Stimulated activated effector memory CD8-positive, alpha-beta T cell treated with anti-CD3 and anti-CD28 coated beads, Interleukin-12 subunit alpha, Interleukin-12 subunit beta, amount 100 ng/mL, for 72 hours (primary cell): ENCODE data around the gene B3GNT9.
A peak's percentile ranks its signal among the peaks of the same experiment; 100 is the strongest.
"Not testable (repeated sequence)": the region's sequence is repeated elsewhere in the genome, so short reads cannot be mapped to it uniquely, and the experiment has no call there.

ENCODE experiments used
- ATAC-seq: fragments of 150-1000 bp; cut with Tn5 transposase; 2 replicates; pipeline ENCODE4 v1.10.0; 2021
- DNase-seq, 2 donors: peaks; one replicate each; pipeline ENCODE4 v3.0.0; 2021 to 2022; ENCODE audit warnings: low spot score in 2 of 2
- H3K27ac Mint-ChIP-seq: one replicate; pipeline ENCODE4 v1.8.0; 2022; ENCODE audit warnings: mild to moderate bottlenecking, mixed read lengths
- H3K36me3 Mint-ChIP-seq: one replicate; pipeline ENCODE4 v1.8.0; 2022; ENCODE audit warnings: mild to moderate bottlenecking, mixed read lengths
- H3K4me1 Mint-ChIP-seq: one replicate; pipeline ENCODE4 v1.8.0; 2022; ENCODE audit warnings: mixed read lengths
- H3K4me3 Mint-ChIP-seq: one replicate; pipeline ENCODE4 v1.8.0; 2022; ENCODE audit warnings: mild to moderate bottlenecking, mixed read lengths
- H3K9me3 Mint-ChIP-seq: one replicate; pipeline ENCODE4 v1.8.0; 2022; ENCODE audit warnings: mixed read lengths

Gene B3GNT9

GRCh38 chr16:67129422-67129821, 21.4 kb downstream of the B3GNT9 start:
- Mint-ChIP-seq H3K36me3 (peaks cover 82% of the 10 kb centered on the region), H3K4me1 (peaks cover 5% of the 10 kb centered on the region), H3K9me3 (no peaks in the 10 kb centered on the region), H3K4me3 (no peak overlapping the region), H3K27ac (no peak overlapping the region)
- DNase-seq (no peak), ATAC-seq (no peak)

- H3K9me3 Mint-ChIP-seq, result no peaks in the 10 kb centered on the region
- H3K4me3 Mint-ChIP-seq, result no peak overlapping the region
- H3K27ac Mint-ChIP-seq, result no peak overlapping the region
- peaks cover 81% of the 10 kb centered on the region for H3K36me3 Mint-ChIP-seq
- ATAC-seq (no peak), DNase-seq (no peak)
- peaks cover 5% of the 10 kb centered on the region for H3K4me1 Mint-ChIP-seq
Measured at GRCh38 chr16:67128887-67129286, 21.9 kb downstream of the B3GNT9 start.

DNA sequence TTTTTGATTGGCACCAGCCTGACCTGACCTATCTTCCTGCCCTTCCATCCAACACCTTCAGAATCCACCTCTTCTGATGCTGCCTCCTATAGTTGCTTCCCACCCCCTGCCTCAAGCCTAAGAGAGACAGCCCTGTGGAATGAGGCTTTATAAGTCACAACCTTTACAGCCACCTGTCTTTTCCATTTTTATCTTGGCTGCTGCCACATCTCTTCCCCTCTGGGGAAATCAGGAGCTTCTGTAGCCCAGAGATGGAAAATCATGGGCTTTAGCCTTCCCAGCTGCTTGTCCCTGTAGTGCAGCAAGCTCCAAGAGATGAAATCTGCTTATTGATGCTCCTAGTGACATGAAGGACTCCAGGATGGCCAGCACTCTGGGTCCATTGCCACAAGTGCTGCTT, 22.4 kb downstream of the B3GNT9 start:
- ATAC-seq (no peak), DNase-seq (no peak)
- Mint-ChIP-seq H3K36me3 (peaks cover 81% of the 10 kb centered on the region), H3K4me3 (no peak overlapping the region), H3K4me1 (peaks cover 5% of the 10 kb centered on the region), H3K27ac (no peak overlapping the region), H3K9me3 (no peaks in the 10 kb centered on the region)

- ATAC-seq, H3K4me3 Mint-ChIP-seq, H3K27ac Mint-ChIP-seq, H3K9me3 Mint-ChIP-seq, H3K4me1 Mint-ChIP-seq, DNase-seq: not testable (repeated sequence)
- H3K36me3 Mint-ChIP-seq, result peaks cover 74% of the 10 kb centered on the region
Measured at GRCh38 chr16:67122799-67123198, 28.0 kb downstream of the B3GNT9 start.

GRCh38 chr16:67120025-67120424, 30.8 kb downstream of the B3GNT9 start:
- Mint-ChIP-seq H3K9me3 (no peaks in the 10 kb centered on the region), H3K4me1 (peaks cover 8% of the 10 kb centered on the region), H3K4me3 (no peak overlapping the region), H3K36me3 (peaks cover 53% of the 10 kb centered on the region), H3K27ac (no peak overlapping the region)
- ATAC-seq (no peak), DNase-seq (no peak)

DNA sequence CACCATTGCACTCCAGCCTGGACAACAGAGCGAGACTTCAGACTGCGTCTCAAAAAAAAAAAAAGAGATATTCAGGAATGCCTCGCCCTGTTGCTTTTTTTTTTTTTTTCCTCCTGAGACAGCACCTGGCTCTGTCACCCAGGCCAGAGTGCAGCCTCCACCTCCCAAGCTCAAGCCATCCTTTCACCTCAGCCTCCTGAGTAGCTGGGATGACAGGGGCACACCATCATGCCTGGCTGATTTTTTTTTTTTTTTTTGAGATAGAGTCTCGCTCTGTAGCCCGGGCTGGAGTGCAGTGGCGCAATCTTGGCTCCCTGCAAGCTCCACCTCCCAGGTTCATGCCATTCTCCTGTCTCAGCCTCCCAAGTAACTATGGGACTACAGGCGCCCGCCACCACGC, 33.1 kb downstream of the B3GNT9 start:
- no peak for ATAC-seq
- no peak overlapping the region for H3K27ac Mint-ChIP-seq
- DNase-seq, result no peak
- peaks cover 16% of the 10 kb centered on the region for H3K4me1 Mint-ChIP-seq
- no peaks in the 10 kb centered on the region for H3K9me3 Mint-ChIP-seq
- peaks cover 33% of the 10 kb centered on the region for H3K36me3 Mint-ChIP-seq
- no peak overlapping the region for H3K4me3 Mint-ChIP-seq

DNA sequence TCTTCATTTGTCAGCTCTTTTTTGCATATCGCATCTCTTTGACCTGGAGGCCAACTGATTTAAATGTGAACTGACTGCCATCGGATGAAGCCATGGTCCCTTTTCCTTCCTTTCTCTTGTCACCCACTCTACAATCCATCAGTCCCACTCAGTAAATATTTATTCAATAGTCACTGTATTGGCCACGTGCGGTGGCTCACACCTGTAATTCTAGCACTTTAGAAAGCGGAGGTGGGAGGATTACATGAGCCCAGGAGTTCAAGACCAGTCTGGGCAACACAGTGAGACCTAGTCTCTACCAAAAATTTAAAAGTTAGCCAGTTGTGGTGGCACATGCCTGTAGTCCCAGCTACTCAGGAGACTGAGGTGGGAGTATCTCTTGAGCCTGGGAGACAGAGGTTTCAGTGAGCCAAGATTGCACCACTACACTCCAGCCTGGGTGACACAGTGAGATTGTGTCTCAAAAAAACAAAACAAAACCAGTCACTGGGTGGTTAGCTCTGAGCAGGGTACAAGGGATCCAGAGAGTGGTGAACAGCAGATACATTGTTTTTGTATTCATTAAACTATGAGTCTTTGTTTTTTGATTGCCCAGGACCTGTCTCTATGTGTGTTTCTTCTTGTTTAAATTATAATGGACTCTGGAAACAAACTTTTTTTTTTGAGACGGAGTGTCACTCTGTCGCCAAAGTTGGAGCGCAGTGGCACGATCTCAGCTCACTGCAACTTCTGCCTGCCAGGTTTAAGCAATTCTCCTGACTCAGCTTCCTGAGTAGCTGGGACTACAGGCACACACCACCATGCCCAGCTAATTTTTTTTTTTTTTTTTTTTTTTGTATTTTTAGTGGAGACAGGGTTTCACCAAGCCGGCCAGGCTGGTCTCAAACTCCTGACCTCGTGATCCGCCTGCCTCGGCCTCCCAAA, 34.1 kb downstream of the B3GNT9 start:
- ATAC-seq (no peak), DNase-seq (no peak)
- Mint-ChIP-seq H3K27ac (peak overlapping the region; percentile 27), H3K36me3 (peaks cover 30% of the 10 kb centered on the region), H3K9me3 (no peaks in the 10 kb centered on the region), H3K4me1 (peaks cover 23% of the 10 kb centered on the region), H3K4me3 (no peak overlapping the region)

- no peaks in the 10 kb centered on the region for H3K9me3 Mint-ChIP-seq
- H3K27ac Mint-ChIP-seq, result peak overlapping the region; percentile 27
- H3K4me3 Mint-ChIP-seq, result no peak overlapping the region
- DNase-seq, result no peak
- no peak for ATAC-seq
- H3K4me1 Mint-ChIP-seq, result peaks cover 30% of the 10 kb centered on the region
- peaks cover 25% of the 10 kb centered on the region for H3K36me3 Mint-ChIP-seq
Measured at GRCh38 chr16:67115639-67116038, 35.2 kb downstream of the B3GNT9 start.

DNA sequence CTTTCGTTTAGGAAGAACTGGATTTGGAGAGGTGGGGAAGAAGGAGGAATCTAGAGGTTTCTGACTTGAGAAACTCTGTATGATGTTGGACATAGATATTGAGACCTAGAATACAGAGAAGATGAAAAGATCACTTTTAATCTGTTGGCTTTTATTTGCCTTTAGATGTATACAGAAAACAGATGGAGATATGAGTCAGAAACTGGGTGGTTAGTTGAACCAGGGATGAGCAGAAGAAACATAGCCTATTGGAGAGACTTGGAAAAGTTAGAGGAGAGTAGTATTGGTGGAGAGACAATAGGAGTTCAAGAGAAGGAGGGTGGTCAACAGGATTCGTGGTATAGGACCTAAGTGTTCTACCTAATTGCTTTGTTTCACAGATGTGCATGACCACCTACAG, 36.0 kb downstream of the B3GNT9 start:
- H3K36me3 Mint-ChIP-seq, result peaks cover 28% of the 10 kb centered on the region
- H3K9me3 Mint-ChIP-seq, result no peaks in the 10 kb centered on the region
- no peak overlapping the region for H3K4me3 Mint-ChIP-seq
- H3K27ac Mint-ChIP-seq, result peak overlapping the region; percentile 10
- ATAC-seq, result no peak
- DNase-seq, result no peak
- H3K4me1 Mint-ChIP-seq, result peaks cover 30% of the 10 kb centered on the region

GRCh38 chr16:67112591-67113399, 38.0 kb downstream of the B3GNT9 start:
- H3K27ac Mint-ChIP-seq, result no peak overlapping the region
- ATAC-seq (no peak), DNase-seq (no peak)
- no peaks in the 10 kb centered on the region for H3K9me3 Mint-ChIP-seq
- no peak overlapping the region for H3K4me3 Mint-ChIP-seq
- H3K4me1 Mint-ChIP-seq, result peaks cover 37% of the 10 kb centered on the region
- H3K36me3 Mint-ChIP-seq, result peaks cover 33% of the 10 kb centered on the region

GRCh38 chr16:67111951-67112444, 38.8 kb downstream of the B3GNT9 start:
- peaks cover 37% of the 10 kb centered on the region for H3K4me1 Mint-ChIP-seq
- no peaks in the 10 kb centered on the region for H3K9me3 Mint-ChIP-seq
- no peak for DNase-seq
- no peak for ATAC-seq
- H3K4me3 Mint-ChIP-seq, result peak overlapping the region; percentile 91
- no peak overlapping the region for H3K27ac Mint-ChIP-seq
- peaks cover 26% of the 10 kb centered on the region for H3K36me3 Mint-ChIP-seq

- no peaks in the 10 kb centered on the region for H3K9me3 Mint-ChIP-seq
- H3K4me1 Mint-ChIP-seq, result peaks cover 24% of the 10 kb centered on the region
- peak within 1 kb of the TSS; percentile 91 for H3K4me3 Mint-ChIP-seq
- ATAC-seq (peak; percentile 92), DNase-seq (peak; percentile 98 to 99)
- H3K27ac Mint-ChIP-seq, result peak within 1 kb of the TSS; percentile 92
- H3K36me3 Mint-ChIP-seq, result peaks cover 26% of the 10 kb centered on the region
Measured at GRCh38 chr16:67109407-67110135, 41.2 kb downstream of the B3GNT9 start, which contains the start of gene PHAF1. Gene PHAF1 (plus strand): TSS chr16:67109941. CDS start chr16:67110176, 235 bp downstream.

- ATAC-seq (no peak), DNase-seq (peak in 1 of 2 donors; percentile 3)
- peak overlapping the region; percentile 92 for H3K27ac Mint-ChIP-seq
- H3K4me3 Mint-ChIP-seq, result peak overlapping the region; percentile 91
- H3K4me1 Mint-ChIP-seq, result peaks cover 25% of the 10 kb centered on the region
- no peaks in the 10 kb centered on the region for H3K9me3 Mint-ChIP-seq
- peaks cover 26% of the 10 kb centered on the region for H3K36me3 Mint-ChIP-seq
Measured at GRCh38 chr16:67108931-67109406, 41.8 kb downstream of the B3GNT9 start.

- ATAC-seq, result no peak
- Mint-ChIP-seq H3K4me3 (no peak overlapping the region), H3K9me3 (no peaks in the 10 kb centered on the region), H3K27ac (peak overlapping the region; percentile 56), H3K36me3 (peaks cover 26% of the 10 kb centered on the region), H3K4me1 (peaks cover 26% of the 10 kb centered on the region)
- DNase-seq, result no peak
Measured at GRCh38 chr16:67108489-67108888, 42.3 kb downstream of the B3GNT9 start.

GRCh38 chr16:67105881-67106280, 44.9 kb downstream of the B3GNT9 start:
- Mint-ChIP-seq H3K4me1 (peaks cover 19% of the 10 kb centered on the region), H3K4me3 (no peak overlapping the region), H3K36me3 (peaks cover 36% of the 10 kb centered on the region), H3K27ac (no peak overlapping the region), H3K9me3 (no peaks in the 10 kb centered on the region)
- DNase-seq (no peak), ATAC-seq (no peak)
